22Rv1 (cell line): ENCODE data around the gene IRAK2.

Experiments
- CTCF ChIP-seq: fragments of 450-650 bp; IDR thresholded peaks from 2 replicates; pipeline ENCODE4 v1.5.1; 2017; ENCODE audit warnings: mild to moderate bottlenecking
- ZFX ChIP-seq: fragments of 450-650 bp; IDR thresholded peaks from 2 replicates; pipeline ENCODE4 v1.6.1; 2017; ENCODE audit warnings: antibody characterized with exemption, borderline replicate concordance

- TF ChIP-seq CTCF = no peak
- no peak for TF ChIP-seq ZFX
Measured at GRCh38 chr3:10268930-10269329, 104.2 kb downstream of the IRAK2 start.
